CD8-positive, alpha-beta memory T cell (primary cell): Measurements from ENCODE around the gene C12orf42. TPM values are rescaled to one million over a fixed set of nuclear protein-coding genes. Genes with fewer than 3 reads are reported as not detected.
A peak's percentile ranks its signal among the peaks of the same experiment; 100 is the strongest.

Experiments
- CTCF ChIA-PET: fragments of 350-600 bp; sonication (Branson Sonifier 250); formaldehyde crosslinking; loops from one replicate; lab custom pipeline; 2021; ENCODE audit warnings: antibody characterized with exemption; lab: Charles Lee
- POLR2A ChIA-PET: fragments of 350-600 bp; sonication (Branson Sonifier 250); formaldehyde crosslinking; loops from one replicate; lab custom pipeline; 2021; ENCODE audit warnings: antibody characterized with exemption; lab: Charles Lee
- DNase-seq, 5 donors: peaks; one replicate each; pipeline versions ENCODE4 v3.0.0 to v3.0.0-alpha.2; 2020 to 2022; ENCODE audit warnings: mixed read lengths in 1 of 5
- H3K27ac ChIP-seq: one replicate; pipeline ENCODE4 v1.7.0; 2013; ENCODE audit warnings: low read depth, mild to moderate bottlenecking, low read length, moderate library complexity
- H3K27me3 ChIP-seq: 2 replicates; pipeline ENCODE4 v1.7.0; 2013; ENCODE audit warnings: low read length, mild to moderate bottlenecking; ENCODE audit not compliant: insufficient read depth, poor library complexity, severe bottlenecking
- H3K36me3 ChIP-seq: 2 replicates; pipeline ENCODE4 v1.7.0; 2013; ENCODE audit warnings: mild to moderate bottlenecking, low read length, moderate library complexity; ENCODE audit not compliant: insufficient read depth
- H3K4me1 ChIP-seq: 2 replicates; pipeline ENCODE4 v1.7.0; 2013; ENCODE audit warnings: mild to moderate bottlenecking, low read length, moderate library complexity; ENCODE audit not compliant: insufficient read depth
- H3K4me3 ChIP-seq: 2 replicates; pipeline ENCODE4 v1.7.0; 2013; ENCODE audit warnings: mild to moderate bottlenecking, low read length
- H3K9me3 ChIP-seq: 2 replicates; pipeline ENCODE4 v1.7.0; 2013; ENCODE audit warnings: mild to moderate bottlenecking, low read length
- H3K27ac Mint-ChIP-seq, 8 donors: one replicate each; pipeline ENCODE4 v1.8.0; 2020 to 2021; ENCODE audit warnings: mixed read lengths in 8 of 8, mild to moderate bottlenecking in 6 of 8, inconsistent platforms in 3 of 8, moderate library complexity in 3 of 8
- H3K27me3 Mint-ChIP-seq, 2 donors: one replicate each; pipeline ENCODE4 v1.8.0; 2020 to 2021; ENCODE audit warnings: mixed read lengths in 2 of 2, mild to moderate bottlenecking in 1 of 2, moderate library complexity in 1 of 2
- H3K36me3 Mint-ChIP-seq, 3 donors: one replicate each; pipeline ENCODE4 v1.8.0; 2020 to 2021; ENCODE audit warnings: mixed read lengths in 3 of 3, inconsistent platforms in 1 of 3, mild to moderate bottlenecking in 1 of 3
- H3K4me1 Mint-ChIP-seq, 3 donors: one replicate each; pipeline ENCODE4 v1.8.0; 2020 to 2021; ENCODE audit warnings: mixed read lengths in 3 of 3, inconsistent platforms in 1 of 3, mild to moderate bottlenecking in 1 of 3
- H3K4me3 Mint-ChIP-seq, 7 donors: one replicate each; pipeline ENCODE4 v1.8.0; 2020 to 2021; ENCODE audit warnings: mixed read lengths in 7 of 7, mild to moderate bottlenecking in 6 of 7, moderate library complexity in 4 of 7, inconsistent platforms in 2 of 7
- H3K9me3 Mint-ChIP-seq, 5 donors: one replicate each; pipeline ENCODE4 v1.8.0; 2020 to 2022; ENCODE audit warnings: mixed read lengths in 5 of 5, mild to moderate bottlenecking in 3 of 5, moderate library complexity in 2 of 5, inconsistent platforms in 1 of 5
- polyA plus RNA-seq: library from polyadenylated mRNA; unstranded; fragments of 300-500 nt; fragmentation: Illumina TruSeq; gene quantifications from one replicate; pipeline ENCODE4 v1.2.3, GENCODE V29; 2021
- total RNA-seq, 2 experiments: library from RNA; stranded (reverse); gene quantifications; one replicate each; pipeline ENCODE4 v1.2.3, GENCODE V29; 2021

C12orf42 gene
- 1 to 10 TPM; 1.2 TPM for total RNA-seq
- polyA plus RNA-seq: 6.8 TPM

- peaks cover 5% of the 10 kb centered on the region for H3K4me1 ChIP-seq
- peaks cover 0 to 8% (median 0%) of the 10 kb centered on the region in 5 donors for H3K9me3 Mint-ChIP-seq
- CTCF ChIA-PET: interaction anchor here (0.5 to 1.7 kb wide), 3 partner anchors 53 to 1677 kb away, joined by 3 to 5 read pairs (median 3); no protein-coding TSS in a partner anchor
Measured at GRCh38 chr12:103495469-103496456, at the start of gene C12orf42. TSS of gene C12orf42 (minus strand) at chr12:103495968. CDS start at chr12:103478426, 17,542 bp downstream.

DNA sequence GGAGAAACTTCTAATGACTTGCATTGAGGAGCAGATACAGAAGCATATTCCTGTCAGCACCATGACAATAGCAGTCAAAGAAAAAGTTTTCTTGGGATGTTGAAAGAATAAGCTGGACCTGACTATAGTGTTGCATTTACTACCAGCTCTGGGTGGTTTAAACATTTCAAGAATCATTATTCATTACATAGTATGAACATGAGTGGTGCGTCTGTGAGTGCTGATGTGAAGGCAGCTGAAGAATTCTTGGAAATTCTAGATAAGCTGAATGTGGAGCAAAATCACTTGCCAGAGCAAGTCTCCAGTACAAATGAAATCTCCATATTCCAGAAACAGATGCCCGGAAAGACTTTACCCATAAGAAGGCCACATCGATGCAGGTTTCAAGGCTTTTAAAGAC is 46.3 kb upstream of the C12orf42 start:
- Histone ChIP-seq H3K27me3 (no peaks in the 10 kb centered on the region), H3K27ac (no peak overlapping the region), H3K4me1 (no peaks in the 10 kb centered on the region), H3K9me3 (no peaks in the 10 kb centered on the region), H3K36me3 (no peaks in the 10 kb centered on the region), H3K4me3 (no peak overlapping the region)
- no peak overlapping the region for H3K27ac Mint-ChIP-seq
- no peaks in the 10 kb centered on the region for H3K27me3 Mint-ChIP-seq
- no peak for DNase-seq
- H3K4me1 Mint-ChIP-seq: peaks cover 7 to 8% (median 7%) of the 10 kb centered on the region in 3 donors
- H3K9me3 Mint-ChIP-seq: no peaks in the 10 kb centered on the region
- POLR2A ChIA-PET: no interaction called here
- no peaks in the 10 kb centered on the region for H3K36me3 Mint-ChIP-seq
- CTCF ChIA-PET: interaction anchor here (1.7 kb wide), 1 partner anchor 594 kb away, joined by 3 read pairs; no protein-coding TSS in a partner anchor
- no peak overlapping the region for H3K4me3 Mint-ChIP-seq

More at GRCh38 chr12:103495469-103496456, at the start of gene C12orf42:
- peak within 1 kb of the TSS; percentile 79 to 90 (median 81) for H3K4me3 Mint-ChIP-seq
- Histone ChIP-seq H3K9me3 (no peaks in the 10 kb centered on the region), H3K27ac (peak within 1 kb of the TSS; percentile 46), H3K27me3 (no peaks in the 10 kb centered on the region), H3K4me3 (peak within 1 kb of the TSS; percentile 49), H3K36me3 (no peaks in the 10 kb centered on the region)
- peak within 1 kb of the TSS; percentile 7 to 90 (median 76) for H3K27ac Mint-ChIP-seq
- peaks cover 16 to 19% (median 18%) of the 10 kb centered on the region in 3 donors for H3K4me1 Mint-ChIP-seq
- no peaks in the 10 kb centered on the region for H3K36me3 Mint-ChIP-seq
- H3K27me3 Mint-ChIP-seq: peaks cover 1 to 12% of the 10 kb centered on the region in 2 donors
- DNase-seq: peak; percentile 32 to 87 (median 70)
- POLR2A ChIA-PET: no interaction called here

DNA sequence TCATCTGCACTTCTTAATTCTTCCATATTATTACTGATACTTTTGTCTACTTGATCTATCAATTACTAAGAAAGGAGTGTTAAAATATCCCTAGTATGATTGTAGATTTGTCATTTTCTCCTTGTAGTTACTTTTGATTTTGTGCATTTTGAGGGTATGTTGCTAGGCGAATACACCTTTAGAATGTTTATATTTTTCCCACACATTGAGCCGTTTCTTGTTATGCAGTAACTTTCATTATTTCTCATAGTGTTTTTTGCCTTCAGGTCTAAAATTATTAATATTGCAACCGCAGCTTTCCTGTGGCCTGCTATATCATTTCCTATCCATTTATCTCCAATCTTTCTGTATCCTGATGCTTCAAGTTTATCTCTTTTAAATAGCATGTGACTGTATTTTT is 44.6 kb upstream of the C12orf42 start:
- no peaks in the 10 kb centered on the region for H3K9me3 ChIP-seq
- Mint-ChIP-seq H3K36me3 (no peaks in the 10 kb centered on the region), H3K4me3 (no peak overlapping the region), H3K9me3 (no peaks in the 10 kb centered on the region), H3K4me1 (peaks cover 7 to 8% (median 7%) of the 10 kb centered on the region in 3 donors), H3K27ac (no peak overlapping the region), H3K27me3 (peaks cover 0 to 1% of the 10 kb centered on the region in 2 donors)
- DNase-seq: no peak
- ChIA-PET POLR2A (no interaction called here), CTCF (no interaction called here)
- H3K4me3 ChIP-seq: no peak overlapping the region
- H3K36me3 ChIP-seq: no peaks in the 10 kb centered on the region
- H3K27me3 ChIP-seq: no peaks in the 10 kb centered on the region
- H3K4me1 ChIP-seq: no peaks in the 10 kb centered on the region
- no peak overlapping the region for H3K27ac ChIP-seq

DNA sequence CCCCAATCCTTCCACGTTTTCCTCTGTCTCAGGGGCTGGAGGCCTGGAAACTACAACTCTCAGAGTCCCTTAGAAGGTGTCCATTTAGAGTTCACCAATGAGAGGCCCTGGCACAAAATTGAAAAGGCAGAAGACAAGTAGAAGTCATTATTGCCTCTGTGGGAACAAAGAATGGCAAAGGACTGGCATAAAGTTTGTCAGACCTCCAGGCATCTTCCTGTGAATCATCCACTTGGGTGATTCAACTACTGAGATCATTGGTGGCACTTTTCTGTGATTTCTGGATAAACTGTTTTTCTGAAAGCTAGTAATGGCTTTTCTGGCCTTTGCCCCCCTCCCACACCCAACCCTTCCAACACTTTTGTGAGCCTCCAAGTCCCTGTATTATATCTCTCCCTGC is 42.6 kb upstream of the C12orf42 start:
- ChIA-PET CTCF (no interaction called here), POLR2A (no interaction called here)
- H3K27me3 ChIP-seq: no peaks in the 10 kb centered on the region
- no peak overlapping the region for H3K4me3 ChIP-seq
- Mint-ChIP-seq H3K27ac (no peak overlapping the region), H3K36me3 (no peaks in the 10 kb centered on the region), H3K9me3 (no peaks in the 10 kb centered on the region), H3K27me3 (peaks cover under 1 to 1% of the 10 kb centered on the region in 2 donors), H3K4me1 (peaks cover 7 to 8% (median 7%) of the 10 kb centered on the region in 3 donors), H3K4me3 (no peak overlapping the region)
- no peaks in the 10 kb centered on the region for H3K4me1 ChIP-seq
- DNase-seq: no peak
- H3K27ac ChIP-seq: no peak overlapping the region
- H3K9me3 ChIP-seq: no peaks in the 10 kb centered on the region
- H3K36me3 ChIP-seq: no peaks in the 10 kb centered on the region

DNA sequence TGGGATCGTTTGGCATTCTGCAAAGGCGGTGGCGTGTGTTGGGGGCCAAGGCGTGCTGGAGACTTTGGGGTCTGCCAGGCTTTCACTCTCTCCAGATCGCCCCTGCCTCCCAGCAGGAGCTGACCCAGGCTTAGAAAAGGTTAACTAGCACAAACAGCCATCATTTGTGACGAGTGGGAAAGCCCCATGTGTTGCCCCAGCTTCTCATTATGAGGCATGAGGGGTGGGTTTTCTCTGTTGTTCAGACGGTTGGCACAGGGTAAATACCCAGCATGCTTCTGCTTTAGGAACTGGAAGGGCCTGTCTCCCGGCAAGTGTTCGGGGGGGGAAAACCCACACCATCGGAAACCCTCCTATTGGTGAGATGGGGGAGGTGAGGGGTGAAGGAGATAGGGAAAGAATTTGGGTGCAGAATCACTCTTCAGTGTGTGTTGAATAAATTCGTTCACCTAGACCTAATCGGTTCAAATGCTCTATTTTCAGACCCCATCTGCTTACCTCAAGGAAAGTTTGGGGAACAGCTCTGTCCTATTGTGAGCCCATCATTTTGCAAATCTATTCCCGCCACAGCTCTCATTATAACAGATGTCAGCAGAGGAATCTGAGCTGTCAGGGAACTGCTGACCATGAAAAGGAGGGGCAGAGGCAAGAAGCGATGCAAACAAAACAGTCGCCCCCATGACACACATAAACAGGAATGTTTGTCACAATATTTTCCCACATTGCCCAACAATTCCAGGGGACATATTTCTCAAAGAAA is 34.7 kb upstream of the C12orf42 start:
- Histone ChIP-seq H3K27me3 (no peaks in the 10 kb centered on the region), H3K4me1 (no peaks in the 10 kb centered on the region), H3K27ac (no peak overlapping the region), H3K4me3 (no peak overlapping the region), H3K36me3 (no peaks in the 10 kb centered on the region), H3K9me3 (no peaks in the 10 kb centered on the region)
- peaks cover 0 to 2% (median 0%) of the 10 kb centered on the region in 3 donors for H3K36me3 Mint-ChIP-seq
- ChIA-PET POLR2A (no interaction called here), CTCF (no interaction called here)
- no peaks in the 10 kb centered on the region for H3K9me3 Mint-ChIP-seq
- H3K27ac Mint-ChIP-seq: no peak overlapping the region
- peaks cover 0 to 15% (median 12%) of the 10 kb centered on the region in 3 donors for H3K4me1 Mint-ChIP-seq
- no peak for DNase-seq
- peaks cover 11 to 21% of the 10 kb centered on the region in 2 donors for H3K27me3 Mint-ChIP-seq
- H3K4me3 Mint-ChIP-seq: peak overlapping the region in 2 of 7 donors; percentile 49 to 59

DNA sequence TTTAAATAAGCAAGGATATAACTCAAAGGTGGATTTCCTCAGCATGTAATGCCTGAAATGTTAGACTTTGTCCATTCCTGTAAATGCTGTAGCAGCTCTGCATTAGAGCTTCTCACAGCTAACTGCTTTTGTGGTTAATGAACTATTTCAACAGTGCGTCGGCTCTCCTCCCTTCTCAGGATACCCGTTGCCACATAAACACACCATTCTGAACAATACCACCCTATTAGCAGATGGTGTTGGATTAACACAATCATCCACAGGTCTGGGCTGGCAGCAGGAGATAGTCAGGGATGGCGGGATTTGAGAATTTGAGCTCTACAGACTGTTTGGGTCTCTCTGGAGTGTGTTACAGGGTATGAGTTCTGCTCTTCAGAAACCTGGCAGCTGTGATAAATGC is 33.5 kb upstream of the C12orf42 start:
- H3K4me1 Mint-ChIP-seq: peaks cover 0 to 15% (median 12%) of the 10 kb centered on the region in 3 donors
- peak overlapping the region in 1 of 7 donors; percentile 10 for H3K4me3 Mint-ChIP-seq
- no peak overlapping the region for H3K27ac ChIP-seq
- no peaks in the 10 kb centered on the region for H3K27me3 ChIP-seq
- peaks cover 10 to 21% of the 10 kb centered on the region in 2 donors for H3K27me3 Mint-ChIP-seq
- no peak overlapping the region for H3K4me3 ChIP-seq
- no peaks in the 10 kb centered on the region for H3K9me3 Mint-ChIP-seq
- no peaks in the 10 kb centered on the region for H3K4me1 ChIP-seq
- no peak overlapping the region for H3K27ac Mint-ChIP-seq
- H3K9me3 ChIP-seq: no peaks in the 10 kb centered on the region
- ChIA-PET POLR2A (no interaction called here), CTCF (interaction anchor here (1.0 kb wide), 1 partner anchor 646 kb away, joined by 3 read pairs; no protein-coding TSS in a partner anchor)
- H3K36me3 ChIP-seq: no peaks in the 10 kb centered on the region
- DNase-seq: no peak
- peaks cover 0 to 2% (median 0%) of the 10 kb centered on the region in 3 donors for H3K36me3 Mint-ChIP-seq

DNA sequence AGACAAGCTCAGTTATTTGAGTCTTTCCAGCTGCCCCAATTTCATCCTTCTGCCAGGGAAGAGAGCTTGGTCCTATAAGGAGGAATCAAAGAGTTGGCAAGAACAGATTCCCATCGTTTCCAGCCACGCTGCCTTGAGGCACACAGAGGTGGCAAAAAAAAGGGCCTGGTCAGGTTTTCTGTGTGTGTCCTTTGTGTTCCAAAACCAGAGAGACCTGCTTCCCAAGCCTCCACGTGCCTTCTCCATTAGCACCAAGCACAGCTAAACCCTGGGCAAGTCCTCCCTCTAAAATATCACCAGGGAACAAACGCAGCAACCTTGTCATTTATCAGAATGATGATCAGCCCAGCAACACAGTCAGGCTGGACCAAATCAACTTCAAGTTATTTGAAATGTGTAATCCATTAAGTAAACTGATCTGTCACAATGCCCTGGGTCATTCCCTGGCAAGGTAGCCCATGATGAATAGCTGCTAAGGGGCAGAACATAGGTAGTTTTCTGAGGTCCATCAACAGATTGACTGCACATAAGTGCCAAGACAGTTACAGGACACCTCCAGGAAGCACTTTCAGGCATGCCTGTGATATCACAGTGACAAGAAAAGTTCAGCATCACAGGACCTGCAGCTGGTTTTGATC is 28.6 kb upstream of the C12orf42 start:
- POLR2A ChIA-PET: no interaction called here
- Histone ChIP-seq H3K27me3 (no peaks in the 10 kb centered on the region), H3K4me1 (no peaks in the 10 kb centered on the region), H3K36me3 (no peaks in the 10 kb centered on the region), H3K4me3 (no peak overlapping the region), H3K27ac (no peak overlapping the region), H3K9me3 (no peaks in the 10 kb centered on the region)
- no peak overlapping the region for H3K27ac Mint-ChIP-seq
- CTCF ChIA-PET: interaction anchor here (1.1 to 2.0 kb wide), 3 partner anchors 20 to 576 kb away, joined by 3 to 5 read pairs (median 3); no protein-coding TSS in a partner anchor
- H3K36me3 Mint-ChIP-seq: no peaks in the 10 kb centered on the region
- peaks cover 0 to 5% (median 4%) of the 10 kb centered on the region in 3 donors for H3K4me1 Mint-ChIP-seq
- H3K4me3 Mint-ChIP-seq: no peak overlapping the region
- H3K27me3 Mint-ChIP-seq: peaks cover 0 to 3% of the 10 kb centered on the region in 2 donors
- no peak for DNase-seq
- H3K9me3 Mint-ChIP-seq: no peaks in the 10 kb centered on the region
